ENCODE data around the gene EGFLAM. TPM values are rescaled to one million over a fixed set of nuclear protein-coding genes. Genes with fewer than 3 reads are reported as not detected.

EGFLAM gene
- total RNA-seq, 1 experiment from 2014 or later: 7.4 TPM

- DNase-seq (ENCODE audit: low read depth): peak; percentile 50
Observed at GRCh38 chr5:38265546-38266179, 7.3 kb downstream of the EGFLAM start.

- DNase-seq (ENCODE audit: low read depth): no peak
Observed at GRCh38 chr5:38267372-38267771, 9.0 kb downstream of the EGFLAM start.

- DNase-seq (ENCODE audit: low read depth): no peak
Observed at GRCh38 chr5:38273626-38274025, 15.3 kb downstream of the EGFLAM start.

- DNase-seq (ENCODE audit: low read depth): no peak
Observed at GRCh38 chr5:38274370-38274769, 16.0 kb downstream of the EGFLAM start.

GRCh38 chr5:38284384-38284783 lies 26.0 kb downstream of the EGFLAM start:
- DNase-seq (ENCODE audit: low read depth): no peak

- DNase-seq (ENCODE audit: low read depth): no peak
Observed at GRCh38 chr5:38285226-38285625, 26.9 kb downstream of the EGFLAM start.

GRCh38 chr5:38286002-38286401 lies 27.6 kb downstream of the EGFLAM start:
- no peak for DNase-seq (ENCODE audit: low read depth)

GRCh38 chr5:38287124-38287523 lies 28.8 kb downstream of the EGFLAM start:
- no peak for DNase-seq (ENCODE audit: low read depth)

GRCh38 chr5:38289457-38289856 lies 31.1 kb downstream of the EGFLAM start:
- no peak for DNase-seq (ENCODE audit: low read depth)

- peak; percentile 8 for DNase-seq (ENCODE audit: low read depth)
Observed at GRCh38 chr5:38290028-38290653, 31.8 kb downstream of the EGFLAM start.

GRCh38 chr5:38291355-38291754 lies 33.0 kb downstream of the EGFLAM start:
- DNase-seq (ENCODE audit: low read depth): peak; percentile 44

- no peak for DNase-seq (ENCODE audit: low read depth)
Observed at GRCh38 chr5:38292228-38292627, 33.9 kb downstream of the EGFLAM start.

- no peak for DNase-seq (ENCODE audit: low read depth)
Observed at GRCh38 chr5:38295751-38296150, 37.4 kb downstream of the EGFLAM start.

- no peak for DNase-seq (ENCODE audit: low read depth)
Observed at GRCh38 chr5:38297830-38298608, 39.7 kb downstream of the EGFLAM start.

- DNase-seq (ENCODE audit: low read depth): no peak
Observed at GRCh38 chr5:38299585-38299984, 41.2 kb downstream of the EGFLAM start.

- DNase-seq (ENCODE audit: low read depth): no peak
Observed at GRCh38 chr5:38305148-38305547, 46.8 kb downstream of the EGFLAM start.

- DNase-seq (ENCODE audit: low read depth): no peak
Observed at GRCh38 chr5:38307845-38308244, 49.5 kb downstream of the EGFLAM start.

GRCh38 chr5:38316544-38317224 lies 58.3 kb downstream of the EGFLAM start:
- DNase-seq (ENCODE audit: low read depth): peak; percentile 38

GRCh38 chr5:38317868-38318267 lies 59.5 kb downstream of the EGFLAM start:
- no peak for DNase-seq (ENCODE audit: low read depth)

- DNase-seq (ENCODE audit: low read depth): no peak
Observed at GRCh38 chr5:38319491-38319890, 61.1 kb downstream of the EGFLAM start.

- no peak for DNase-seq (ENCODE audit: low read depth)
Observed at GRCh38 chr5:38321978-38322377, 63.6 kb downstream of the EGFLAM start.

GRCh38 chr5:38323645-38324295 lies 65.4 kb downstream of the EGFLAM start:
- peak; percentile 71 for DNase-seq (ENCODE audit: low read depth)

All from Daoy (cell line).